Stimulated activated CD4-positive, alpha-beta T cell treated with anti-CD3 and anti-CD28 coated beads, Interleukin-4, amount 100 ng/mL, for 4 hours (primary cell): ENCODE results near the gene ABL1.
A peak's percentile ranks its signal among the peaks of the same experiment; 100 is the strongest.

Experiments used
- DNase-seq, 2 experiments: peaks; one replicate each; pipeline ENCODE4 v3.0.0-alpha.2; 2020

The ABL1 gene

GRCh38 chr9:130854092-130854491, 19.0 kb downstream of the ABL1 start:
- DNase-seq: no peak

DNA sequence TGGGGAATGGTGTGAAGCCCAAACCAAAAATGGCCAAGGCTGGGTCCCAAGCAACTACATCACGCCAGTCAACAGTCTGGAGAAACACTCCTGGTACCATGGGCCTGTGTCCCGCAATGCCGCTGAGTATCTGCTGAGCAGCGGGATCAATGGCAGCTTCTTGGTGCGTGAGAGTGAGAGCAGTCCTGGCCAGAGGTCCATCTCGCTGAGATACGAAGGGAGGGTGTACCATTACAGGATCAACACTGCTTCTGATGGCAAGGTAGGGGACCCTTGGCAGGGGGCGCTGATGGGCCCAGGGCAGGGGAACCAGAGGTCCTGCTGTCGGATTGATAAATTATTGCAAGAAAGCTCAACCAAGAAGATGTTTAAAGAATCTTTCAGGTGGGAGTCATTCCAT, 19.8 kb downstream of the ABL1 start:
- no peak for DNase-seq

DNA sequence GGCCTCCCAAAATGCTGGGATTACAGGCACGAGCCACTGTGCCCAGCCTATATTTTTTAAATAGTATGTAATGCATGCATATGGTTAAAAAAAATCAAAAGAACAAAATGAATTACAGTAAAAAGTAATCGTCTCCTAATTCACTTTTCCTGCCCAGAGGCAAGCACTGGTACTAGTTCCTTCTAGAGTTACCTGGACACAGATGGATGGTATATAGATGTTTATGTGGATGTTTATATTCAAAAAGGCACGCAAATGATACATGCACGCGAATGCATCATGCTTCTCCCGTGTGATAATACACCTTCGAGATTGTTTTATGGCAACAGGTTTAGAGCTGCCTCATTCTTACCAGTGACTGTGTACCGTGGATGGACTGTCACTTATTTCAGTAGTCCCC, 21.4 kb downstream of the ABL1 start:
- no peak for DNase-seq

DNA sequence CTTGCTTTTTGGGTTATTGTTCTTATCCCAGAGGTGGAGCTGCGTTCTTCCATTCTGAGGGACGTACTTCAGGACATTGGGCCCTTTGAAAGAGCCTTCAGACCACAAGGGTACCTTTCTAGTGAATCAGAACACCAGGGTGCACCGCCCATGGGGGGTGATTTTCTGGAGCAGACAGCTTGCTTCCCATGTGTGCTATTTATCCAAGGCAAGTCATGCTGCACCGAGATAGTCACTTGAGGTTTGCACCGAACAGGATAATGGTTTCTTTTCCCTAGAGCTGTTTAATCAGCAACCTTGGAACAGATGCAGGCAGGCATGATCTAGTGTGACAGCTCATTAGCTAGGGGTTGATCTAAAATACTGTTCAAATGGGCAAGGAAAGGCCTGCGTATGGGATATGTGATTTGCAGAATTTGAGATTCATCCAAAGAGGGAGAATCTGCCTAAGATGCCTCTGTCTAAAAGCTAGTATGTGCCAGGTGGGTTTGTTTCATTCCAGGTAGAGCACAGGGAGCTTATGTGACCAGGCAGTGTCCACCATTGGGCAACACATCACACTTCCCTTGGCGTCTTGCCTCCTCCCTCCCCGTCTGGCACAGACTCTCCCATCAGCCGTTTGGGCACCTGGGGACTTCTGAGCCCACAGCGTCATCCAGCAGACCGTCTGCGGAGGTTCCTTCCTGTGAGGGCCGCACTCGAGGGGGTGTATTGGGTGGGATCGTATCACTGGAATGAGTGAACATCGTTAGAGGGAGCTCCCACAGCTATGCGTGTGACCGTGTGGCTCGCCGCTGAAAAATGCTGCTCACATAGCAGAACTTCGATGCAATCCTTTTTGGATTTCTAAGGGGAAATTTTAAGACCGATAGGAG, 23.0 kb downstream of the ABL1 start:
- no peak for DNase-seq

GRCh38 chr9:130858739-130859705, 24.0 kb downstream of the ABL1 start:
- DNase-seq: no peak

- DNase-seq: no peak
Observed at GRCh38 chr9:130860458-130861316, 25.6 kb downstream of the ABL1 start.

DNA sequence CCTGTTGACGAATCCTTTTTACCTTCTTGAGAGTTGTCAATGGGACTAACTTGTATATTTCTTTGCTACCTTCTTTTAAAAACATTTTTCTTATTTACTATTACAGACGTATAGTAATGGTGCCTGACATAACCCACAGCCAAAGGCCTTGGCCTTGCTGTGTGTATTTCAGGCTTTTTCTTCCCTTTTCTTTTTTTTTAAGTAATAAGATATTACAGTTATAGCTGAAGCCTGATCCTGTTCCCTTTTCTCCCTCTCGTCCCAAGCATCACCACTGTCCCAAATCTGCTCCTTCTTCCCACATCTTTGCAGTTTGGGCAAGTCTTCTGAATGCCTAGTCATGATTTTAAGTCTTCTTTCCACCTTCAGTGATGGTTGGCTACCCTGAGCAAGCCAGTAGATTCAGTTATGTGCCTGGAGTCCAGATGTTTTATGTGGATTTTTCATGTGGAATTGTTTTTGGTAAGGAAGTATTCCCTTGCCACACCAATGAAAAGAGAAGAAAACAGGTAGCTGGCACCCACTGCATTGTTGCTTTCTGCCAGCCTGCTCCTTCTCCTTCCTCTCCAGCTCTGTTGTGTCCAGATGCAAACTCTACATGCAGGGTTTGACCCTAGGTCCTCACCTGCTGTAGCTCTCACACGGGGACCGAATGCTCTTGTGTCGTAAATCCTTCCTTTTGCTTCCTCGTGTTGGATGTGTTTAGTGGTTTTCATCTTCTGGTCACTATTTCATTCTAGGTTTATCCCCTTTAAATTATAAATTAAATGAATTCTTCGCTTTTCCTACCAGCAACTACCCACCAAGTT, 26.5 kb downstream of the ABL1 start:
- no peak for DNase-seq

DNA sequence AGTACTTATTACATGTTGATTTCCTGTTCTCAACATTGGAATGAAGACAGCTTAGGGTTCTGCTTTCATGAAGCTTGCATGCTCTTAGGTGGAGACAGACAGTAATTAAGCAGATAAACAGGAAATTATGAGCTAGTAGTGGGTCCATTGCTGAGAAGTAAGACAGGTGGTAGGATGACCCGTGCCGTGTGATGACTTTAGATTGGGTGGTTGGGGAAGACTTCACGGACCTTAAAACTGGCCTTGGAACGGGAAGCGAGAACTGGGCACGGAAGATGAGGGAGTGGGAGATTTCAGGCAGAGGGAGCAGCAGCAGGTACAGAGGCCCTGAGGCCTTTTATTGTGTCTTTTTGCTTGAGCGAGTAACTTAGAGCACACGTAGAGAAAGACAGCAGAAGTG, 27.2 kb downstream of the ABL1 start:
- no peak for DNase-seq

- no peak for DNase-seq
Observed at GRCh38 chr9:130862747-130863146, 27.7 kb downstream of the ABL1 start.

GRCh38 chr9:130864541-130864940, 29.5 kb downstream of the ABL1 start:
- DNase-seq: no peak

- no peak for DNase-seq
Observed at GRCh38 chr9:130865921-130866320, 30.9 kb downstream of the ABL1 start.

- DNase-seq: peak; percentile 26 to 33
Observed at GRCh38 chr9:130866474-130866965, 31.5 kb downstream of the ABL1 start.

DNA sequence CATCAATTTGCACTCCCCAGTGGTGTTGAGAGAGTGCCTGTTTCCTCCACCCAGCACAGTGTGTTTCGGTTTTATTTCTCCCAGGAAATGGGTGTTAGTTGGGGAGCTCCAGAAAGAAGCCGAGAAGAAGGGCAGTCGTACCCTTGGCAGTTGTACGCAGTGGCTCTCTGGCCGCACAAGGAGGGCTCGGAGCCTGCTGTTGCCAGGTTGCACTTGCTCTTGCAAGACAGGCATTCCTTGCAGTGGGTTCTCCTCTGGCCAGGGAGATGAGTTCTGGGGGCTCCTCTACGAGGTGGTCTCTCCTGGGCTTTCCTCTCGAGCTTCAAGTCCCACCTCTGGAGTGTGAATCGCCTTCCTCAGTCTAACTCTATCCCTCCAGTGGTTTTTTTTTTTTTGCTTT, 32.5 kb downstream of the ABL1 start:
- DNase-seq: no peak

- no peak for DNase-seq
Observed at GRCh38 chr9:130868230-130868629, 33.2 kb downstream of the ABL1 start.

GRCh38 chr9:130869250-130869649, 34.2 kb downstream of the ABL1 start:
- no peak for DNase-seq

- no peak for DNase-seq
Observed at GRCh38 chr9:130870491-130871381, 35.7 kb downstream of the ABL1 start.

GRCh38 chr9:130871395-130872062, 36.5 kb downstream of the ABL1 start:
- no peak for DNase-seq

DNA sequence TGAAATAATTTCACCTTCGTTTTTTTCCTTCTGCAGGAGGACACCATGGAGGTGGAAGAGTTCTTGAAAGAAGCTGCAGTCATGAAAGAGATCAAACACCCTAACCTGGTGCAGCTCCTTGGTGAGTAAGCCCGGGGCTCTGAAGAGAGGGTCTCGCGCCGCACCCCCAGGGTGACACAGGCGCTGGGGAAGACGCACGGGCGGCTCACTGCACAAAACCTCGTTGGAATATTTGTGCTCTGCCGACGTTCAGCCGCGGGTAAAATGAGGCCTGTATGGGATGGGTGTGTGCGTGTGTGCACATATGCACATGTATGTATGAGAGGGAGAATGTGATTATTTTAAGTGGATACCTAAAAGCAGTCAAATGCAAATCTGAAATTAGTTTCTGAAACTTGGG, 37.0 kb downstream of the ABL1 start:
- no peak for DNase-seq

- no peak for DNase-seq
Observed at GRCh38 chr9:130872508-130872907, 37.5 kb downstream of the ABL1 start.

- DNase-seq: no peak
Observed at GRCh38 chr9:130872912-130873503, 38.0 kb downstream of the ABL1 start.
